K562 (cell line): ENCODE measurements around the gene ANO2. TPM values are rescaled to one million over a fixed set of nuclear protein-coding genes. Genes with fewer than 3 reads are reported as not detected.

Experiments
- ATAC-seq: fragments of 200-7000 bp; cut with Tn5 transposase; 3 replicates; pipeline ENCODE4 v1.9.1; 2020; ENCODE audit warnings: moderate library complexity
- BruUV-seq: library from RNA; stranded (reverse); fragments of 400-500 nt; replicated peaks from 2 replicates; lab custom pipeline; 2021; lab: Mats Ljungman, UMichigan
- CTCF ChIA-PET: fragments of 300-600 bp; formaldehyde crosslinking; extraction: SDS; loops from one replicate; lab custom pipeline; 2021; ENCODE audit warnings: low intra/inter-chr PET ratio; lab: Yijun Ruan, JAX
- POLR2A ChIA-PET: fragments of 300-600, 350-650 bp; sonication (Branson Sonifier 250); formaldehyde crosslinking; extraction: SDS; loops from one replicate; lab custom pipeline; 2021; ENCODE audit warnings: antibody characterized with exemption, inconsistent platforms; lab: Yijun Ruan, JAX
- DNase-seq, 4 experiments: peaks; one replicate each; pipeline versions ENCODE4 v3.0.0 to v3.0.0-alpha.2; 2011 to 2018; ENCODE audit warnings: low spot score in 3 of 4, mixed read lengths in 3 of 4; ENCODE audit errors: extremely low read depth in 1 of 4
- FAIRE-seq: peaks from 2 replicates; lab custom pipeline; 2011; peaks lifted over from hg19 to GRCh38; lab: Jason Lieb, UNC
- H2AFZ ChIP-seq: 2 replicates; pipeline ENCODE4 v1.6.0; 2011; ENCODE audit warnings: low read depth, low read length, control low read depth, inconsistent platforms
- H3K27ac ChIP-seq: fragments of 200-600 bp; 3 replicates; pipeline ENCODE4 v1.8.0; 2011; ENCODE audit warnings: low read depth, mild to moderate bottlenecking, control low read depth, inconsistent platforms, low read length, moderate library complexity, mixed read lengths; ENCODE audit errors: extremely low read depth
- H3K27me3 ChIP-seq, 2 experiments: fragments of 300-600 bp in 1 of 2; 2 replicates in 1 of 2; 3 replicates in 1 of 2; pipeline versions ENCODE4 v1.6.0 to v1.8.0; 2011; ENCODE audit warnings: inconsistent platforms in 2 of 2, low read length in 2 of 2, mild to moderate bottlenecking in 1 of 2, mixed read lengths in 1 of 2, moderate library complexity in 1 of 2; ENCODE audit not compliant: control insufficient read depth in 2 of 2, insufficient read depth in 2 of 2
- H3K36me3 ChIP-seq: fragments of 300-600 bp; 3 replicates; pipeline ENCODE4 v1.8.0; 2011; ENCODE audit warnings: mild to moderate bottlenecking, low read length, inconsistent platforms; ENCODE audit not compliant: control insufficient read depth, insufficient read depth
- H3K4me1 ChIP-seq, 2 experiments: fragments of 200-600 bp in 1 of 2; replicated peaks in 1 of 2; 2 replicates in 1 of 2; 3 replicates in 1 of 2; pipeline versions ENCODE4 v1.5.1 to v1.8.0; 2011; ENCODE audit warnings: inconsistent platforms in 2 of 2, low read length in 2 of 2, mild to moderate bottlenecking in 1 of 2, mixed read lengths in 1 of 2, moderate library complexity in 1 of 2; ENCODE audit not compliant: control insufficient read depth in 2 of 2, insufficient read depth in 2 of 2
- H3K4me2 ChIP-seq: 2 replicates; pipeline ENCODE4 v1.6.1; 2011; ENCODE audit warnings: low read length, control low read depth, inconsistent platforms, mixed read lengths; ENCODE audit not compliant: insufficient read depth
- H3K4me3 ChIP-seq: fragments of 200-600 bp; sonication (generic), shearing (Covaris generic); 2 replicates; pipeline ENCODE4 v1.5.1; 2016; ENCODE audit warnings: control low read depth, inconsistent platforms
- H3K79me2 ChIP-seq: fragments of 200-600 bp; 3 replicates; pipeline ENCODE4 v1.8.0; 2011; ENCODE audit warnings: low read length, inconsistent platforms; ENCODE audit not compliant: control insufficient read depth, insufficient read depth
- H3K9ac ChIP-seq, 2 experiments: 2 replicates each; pipeline versions ENCODE4 v1.6.0 to v1.6.1; 2011; ENCODE audit warnings: low read depth in 2 of 2, low read length in 2 of 2, control low read depth in 1 of 2, inconsistent platforms in 1 of 2, mild to moderate bottlenecking in 1 of 2, mixed read lengths in 1 of 2; ENCODE audit not compliant: insufficient read depth in 1 of 2
- H3K9me1 ChIP-seq: one replicate; pipeline ENCODE4 v1.6.0; 2011; ENCODE audit warnings: inconsistent platforms, mild to moderate bottlenecking, low read length, moderate library complexity; ENCODE audit not compliant: control insufficient read depth, insufficient read depth
- H3K9me3 ChIP-seq: replicated peaks from 2 replicates; pipeline ENCODE4 v1.5.1; 2011; ENCODE audit warnings: low read depth, low read length, inconsistent platforms; ENCODE audit not compliant: control insufficient read depth, insufficient read depth
- H4K20me1 ChIP-seq: replicated peaks from 2 replicates; pipeline ENCODE4 v1.6.1; 2011; ENCODE audit warnings: low read length, inconsistent platforms, mixed read lengths; ENCODE audit not compliant: control insufficient read depth, insufficient read depth
- ADNP ChIP-seq: fragments of 200-800 bp; sonication (Bioruptor generic); IDR thresholded peaks from 2 replicates; pipeline ENCODE4 v1.6.1; 2016; ENCODE audit warnings: missing genetic modification characterization, missing compliant biosample characterization
- ELF1 ChIP-seq: fragments of 200-800 bp; sonication (Bioruptor generic); IDR thresholded peaks from 2 replicates; pipeline ENCODE4 v1.6.1; 2016; ENCODE audit warnings: missing genetic modification characterization, missing compliant biosample characterization
- FOXA1 ChIP-seq: fragments of 450-650 bp; IDR thresholded peaks from 2 replicates; pipeline ENCODE4 v1.6.1; 2016; ENCODE audit warnings: mild to moderate bottlenecking, borderline replicate concordance
- FOXK2 ChIP-seq, 2 experiments: fragments of 450-650 bp; IDR thresholded peaks in 1 of 2; conservative IDR thresholded peaks in 1 of 2; 2 replicates each; pipeline ENCODE4 v1.6.1; 2016; ENCODE audit warnings: low read depth in 2 of 2, mild to moderate bottlenecking in 1 of 2
- L3MBTL2 ChIP-seq: fragments of 450-650 bp; IDR thresholded peaks from 2 replicates; pipeline ENCODE4 v1.6.1; 2016; ENCODE audit warnings: mild to moderate bottlenecking, moderate library complexity
- MCM5 ChIP-seq: fragments of 450-650 bp; IDR thresholded peaks from 2 replicates; pipeline ENCODE4 v1.6.1; 2016; ENCODE audit warnings: low read depth
- NCOA1 ChIP-seq: fragments of 450-650 bp; IDR thresholded peaks from 2 replicates; pipeline ENCODE4 v1.6.1; 2016; ENCODE audit warnings: low read depth
- TAF15 ChIP-seq: fragments of 200-400 bp; formaldehyde crosslinking; IDR thresholded peaks from 2 replicates; pipeline ENCODE4 v1.6.1; 2017; ENCODE audit warnings: mild to moderate bottlenecking, low read depth, low read length, moderate library complexity
- TRIM24 ChIP-seq, 2 experiments: fragments of 450-650 bp; IDR thresholded peaks; 2 replicates each; pipeline ENCODE4 v1.6.1; 2016
- ZNF121 ChIP-seq: sonication (generic); formaldehyde crosslinking; conservative IDR thresholded peaks from 2 replicates; pipeline ENCODE4 v1.8.0; 2022; ENCODE audit warnings: missing genetic modification reagents
- WGBS: fragments of 100-300 bp; shearing (Covaris generic); methylation state at CpG from one replicate; pipeline ENCODE4 v1.1.6; 2016; ENCODE audit warnings: low coverage, mixed read lengths; ENCODE audit not compliant: insufficient coverage; ENCODE audit errors: missing lambda C conversion rate; 5-methylcytosine and 5-hydroxymethylcytosine counted together
- in situ Hi-C: fragments of 300-500 bp; cut with MboI; formaldehyde crosslinking; loops from 4 replicates; pipeline ENCODE4 v1.15.0; 2018; ENCODE audit warnings: inconsistent platforms, mixed read lengths
- intact Hi-C: fragments of 100-400 bp; cut with micrococcal nuclease; formaldehyde crosslinking; loops from 2 replicates; pipeline ENCODE4 v1.14.2; 2022
- polyA plus RNA-seq, 8 experiments: library from polyadenylated mRNA; depleted of rRNA in 4 of 8; stranded (reverse) in 5 of 8; unstranded in 3 of 8; fragments of >200 nt; fragmentation: Nextera tagmentation in 2 of 8; fragmentation: Illumina TruSeq in 1 of 8; extraction: Ambion mirVana in 2 of 8; extraction: Trizol in 1 of 8; gene quantifications; 2 replicates each; pipeline versions ENCODE4 v1.2.1 to v1.2.3, GENCODE V29; 2011 to 2014; ENCODE audit warnings: inconsistent platforms in 1 of 8, missing spikeins in 1 of 8
- total RNA-seq, 7 experiments: library from RNA; depleted of rRNA in 6 of 7; stranded (reverse); fragments of >200 nt in 6 of 7; fragmentation: Illumina TruSeq in 2 of 7; extraction: Trizol in 2 of 7; gene quantifications; 2 replicates each; pipeline versions ENCODE4 v1.2.1 to v1.2.3, GENCODE V29; 2011 to 2021; ENCODE audit warnings: low replicate concordance in 1 of 7
- TF ChIP-seq, protein P1 (sequence below): fragments of 450-650 bp; formaldehyde crosslinking; IDR thresholded peaks from 2 replicates; pipeline ENCODE4 v1.4.0; 2020; ENCODE audit warnings: mild to moderate bottlenecking, moderate library complexity
- TF ChIP-seq, protein P2 (sequence below), 2 experiments: fragments of 450-650 bp in 1 of 2; sonication (generic) in 1 of 2; formaldehyde crosslinking in 1 of 2; IDR thresholded peaks; 2 replicates each; pipeline versions ENCODE4 v1.7.1 to v1.9.0; 2016 to 2022; ENCODE audit warnings: inconsistent platforms in 1 of 2, mild to moderate bottlenecking in 1 of 2, missing genetic modification reagents in 1 of 2

The ANO2 gene
- total and polyA plus RNA-seq, 9 of the 15 experiments (the other 6 are each of a cell fraction or from before 2014, with no cell fraction given): 0.64 TPM; not detected in 8

DNA sequence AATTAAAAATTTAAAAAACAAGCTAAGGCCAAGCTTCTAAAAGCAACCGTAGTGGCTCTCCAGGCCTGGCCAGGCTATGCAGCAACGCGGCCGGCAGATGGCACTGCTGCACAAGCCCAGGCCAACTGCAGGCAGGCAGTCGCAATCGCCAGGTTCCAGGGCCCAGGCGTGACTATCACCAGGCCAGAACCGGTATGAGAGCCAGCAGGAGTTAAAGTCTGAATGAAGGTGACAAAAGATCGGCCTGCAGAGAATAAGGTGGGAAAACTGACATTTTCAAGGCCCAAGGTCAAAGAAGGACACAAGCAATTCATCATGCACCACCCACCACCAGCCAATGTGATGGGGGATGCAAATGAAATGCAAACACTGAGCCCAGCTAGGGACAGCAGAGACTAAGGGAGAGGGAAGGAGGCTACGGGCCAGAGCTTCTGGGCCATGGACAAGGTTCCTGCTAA is 43.6 kb upstream of the ANO2 start (continued):
- TF ChIP-seq, protein P1, sequence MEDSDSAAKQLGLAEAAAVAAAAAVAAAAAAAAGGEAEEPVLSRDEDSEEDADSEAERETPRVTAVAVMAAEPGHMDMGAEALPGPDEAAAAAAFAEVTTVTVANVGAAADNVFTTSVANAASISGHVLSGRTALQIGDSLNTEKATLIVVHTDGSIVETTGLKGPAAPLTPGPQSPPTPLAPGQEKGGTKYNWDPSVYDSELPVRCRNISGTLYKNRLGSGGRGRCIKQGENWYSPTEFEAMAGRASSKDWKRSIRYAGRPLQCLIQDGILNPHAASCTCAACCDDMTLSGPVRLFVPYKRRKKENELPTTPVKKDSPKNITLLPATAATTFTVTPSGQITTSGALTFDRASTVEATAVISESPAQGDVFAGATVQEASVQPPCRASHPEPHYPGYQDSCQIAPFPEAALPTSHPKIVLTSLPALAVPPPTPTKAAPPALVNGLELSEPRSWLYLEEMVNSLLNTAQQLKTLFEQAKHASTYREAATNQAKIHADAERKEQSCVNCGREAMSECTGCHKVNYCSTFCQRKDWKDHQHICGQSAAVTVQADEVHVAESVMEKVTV: peak; percentile 63
- TF ChIP-seq ELF1 (tag) (no peak), ADNP (tag) (no peak), TRIM24 (IDR thresholded peaks at IDR 0.05) (no peak), TAF15 (no peak), ZNF121 (no peak), FOXK2 (conservative IDR thresholded peaks at IDR 0.05 in 1 of 2, IDR thresholded peaks at IDR 0.05 in 1 of 2; ENCODE audit: low read depth in 2 of 2) (no peak), NCOA1 (no peak), MCM5 (no peak), FOXA1 (no peak)

DNA sequence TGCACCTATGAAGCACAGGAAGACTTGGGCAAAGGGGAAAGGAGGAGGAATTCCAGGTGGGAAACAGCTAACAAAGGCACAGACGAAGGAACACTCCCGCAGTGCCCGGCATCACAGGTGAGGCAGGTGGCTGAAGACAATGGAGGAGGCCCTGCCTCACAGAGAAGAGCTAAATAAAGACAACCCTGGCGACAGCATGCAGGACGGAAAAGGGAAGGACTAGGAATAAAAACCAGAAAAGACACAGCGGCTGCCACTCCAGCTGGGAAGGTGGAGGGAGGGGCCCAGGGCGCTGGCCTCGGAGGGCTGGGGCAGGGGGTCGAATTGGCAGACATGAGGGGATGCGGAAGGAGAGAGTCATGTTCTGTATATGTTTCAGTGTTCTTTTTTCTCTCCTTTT is 43.0 kb upstream of the ANO2 start:
- Histone ChIP-seq H3K27me3 (no peaks in the 10 kb centered on the region; a peak in 1 of 5 replicates), H3K4me2 (no peak overlapping the region), H3K4me3 (no peak overlapping the region), H3K9me1 (no peaks in the 10 kb centered on the region), H3K9ac (no peak overlapping the region), H3K27ac (no peak overlapping the region), H3K9me3 (no peaks in the 10 kb centered on the region), H3K79me2 (no peaks in the 10 kb centered on the region), H4K20me1 (no peaks in the 10 kb centered on the region), H3K4me1 (no peaks in the 10 kb centered on the region), H3K36me3 (no peaks in the 10 kb centered on the region), H2AFZ (no peak overlapping the region)
- no peak for FAIRE-seq
- POLR2A ChIA-PET: interaction anchor here (0.6 to 1.3 kb wide), 2 partner anchors 14 to 1056 kb away, joined by 3 read pairs; no protein-coding TSS in a partner anchor
- CTCF ChIA-PET: interaction anchor here (0.9 to 4.2 kb wide), 3 partner anchors 41 to 297 kb away, joined by 4 to 54 read pairs (median 6); no protein-coding TSS in a partner anchor
- no peak for DNase-seq
- ATAC-seq: no peak
- BruUV-seq: no TSS peak
- in situ Hi-C loops (loop anchor here (5.0 kb wide), 1 partner anchor 54 kb away; no protein-coding TSS in a partner anchor), intact Hi-C loops (loop anchor here (1.0 to 2.0 kb wide), 2 partner anchors 50 to 297 kb away; no protein-coding TSS in a partner anchor)
- 7% methylated on average over 9 of the region's 10 CpGs for WGBS
- no peak for TF ChIP-seq L3MBTL2
- TF ChIP-seq, protein P2, sequence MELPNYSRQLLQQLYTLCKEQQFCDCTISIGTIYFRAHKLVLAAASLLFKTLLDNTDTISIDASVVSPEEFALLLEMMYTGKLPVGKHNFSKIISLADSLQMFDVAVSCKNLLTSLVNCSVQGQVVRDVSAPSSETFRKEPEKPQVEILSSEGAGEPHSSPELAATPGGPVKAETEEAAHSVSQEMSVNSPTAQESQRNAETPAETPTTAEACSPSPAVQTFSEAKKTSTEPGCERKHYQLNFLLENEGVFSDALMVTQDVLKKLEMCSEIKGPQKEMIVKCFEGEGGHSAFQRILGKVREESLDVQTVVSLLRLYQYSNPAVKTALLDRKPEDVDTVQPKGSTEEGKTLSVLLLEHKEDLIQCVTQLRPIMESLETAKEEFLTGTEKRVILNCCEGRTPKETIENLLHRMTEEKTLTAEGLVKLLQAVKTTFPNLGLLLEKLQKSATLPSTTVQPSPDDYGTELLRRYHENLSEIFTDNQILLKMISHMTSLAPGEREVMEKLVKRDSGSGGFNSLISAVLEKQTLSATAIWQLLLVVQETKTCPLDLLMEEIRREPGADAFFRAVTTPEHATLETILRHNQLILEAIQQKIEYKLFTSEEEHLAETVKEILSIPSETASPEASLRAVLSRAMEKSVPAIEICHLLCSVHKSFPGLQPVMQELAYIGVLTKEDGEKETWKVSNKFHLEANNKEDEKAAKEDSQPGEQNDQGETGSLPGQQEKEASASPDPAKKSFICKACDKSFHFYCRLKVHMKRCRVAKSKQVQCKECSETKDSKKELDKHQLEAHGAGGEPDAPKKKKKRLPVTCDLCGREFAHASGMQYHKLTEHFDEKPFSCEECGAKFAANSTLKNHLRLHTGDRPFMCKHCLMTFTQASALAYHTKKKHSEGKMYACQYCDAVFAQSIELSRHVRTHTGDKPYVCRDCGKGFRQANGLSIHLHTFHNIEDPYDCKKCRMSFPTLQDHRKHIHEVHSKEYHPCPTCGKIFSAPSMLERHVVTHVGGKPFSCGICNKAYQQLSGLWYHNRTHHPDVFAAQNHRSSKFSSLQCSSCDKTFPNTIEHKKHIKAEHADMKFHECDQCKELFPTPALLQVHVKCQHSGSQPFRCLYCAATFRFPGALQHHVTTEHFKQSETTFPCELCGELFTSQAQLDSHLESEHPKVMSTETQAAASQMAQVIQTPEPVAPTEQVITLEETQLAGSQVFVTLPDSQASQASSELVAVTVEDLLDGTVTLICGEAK (IDR thresholded peaks at IDR 0.05): no peak
- TF ChIP-seq, protein P2 (CRISPR knock-in tag; IDR thresholded peaks at IDR 0.05): no peak
